GM04503 (cell line): ENCODE results near the gene SNRNP70.

ENCODE experiments used
- DNase-seq: peaks from one replicate; pipeline ENCODE4 v3.0.0-alpha.2; 2012; ENCODE audit warnings: low read depth

The SNRNP70 gene

GRCh38 chr19:49101160-49101559, 15.9 kb downstream of the SNRNP70 start:
- no peak for DNase-seq

- no peak for DNase-seq
Observed at GRCh38 chr19:49102303-49102702, 17.1 kb downstream of the SNRNP70 start.

GRCh38 chr19:49103331-49104085, 18.3 kb downstream of the SNRNP70 start:
- no peak for DNase-seq

DNA sequence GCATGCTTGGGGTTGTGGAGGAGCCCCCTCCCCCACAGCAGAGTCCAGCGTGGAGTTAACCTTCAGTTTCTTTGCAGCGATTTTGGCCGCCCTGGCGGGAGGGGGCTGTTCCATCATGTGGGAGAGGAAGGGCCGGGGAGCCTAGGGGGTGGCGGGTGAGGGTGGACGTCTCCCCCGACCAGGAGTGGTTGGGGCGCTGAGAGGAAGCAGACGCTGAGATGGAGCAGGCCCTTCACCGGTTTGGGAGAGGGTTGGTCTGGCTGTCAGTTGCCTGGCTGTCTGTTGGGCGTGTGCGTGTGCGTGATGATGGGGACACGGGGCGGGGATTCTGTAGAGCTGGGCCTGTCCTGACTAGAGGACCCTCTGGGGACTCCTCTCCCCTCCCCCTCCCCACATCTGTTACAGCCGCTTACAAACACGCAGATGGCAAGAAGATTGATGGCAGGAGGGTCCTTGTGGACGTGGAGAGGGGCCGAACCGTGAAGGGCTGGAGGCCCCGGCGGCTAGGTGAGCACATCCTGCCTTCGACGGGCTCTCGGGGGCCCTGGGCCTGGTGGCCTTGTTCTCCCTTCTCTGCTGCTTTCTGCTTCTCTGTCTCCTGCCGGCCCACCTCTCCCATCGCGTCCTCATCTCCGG, 19.1 kb downstream of the SNRNP70 start:
- DNase-seq, result no peak

DNA sequence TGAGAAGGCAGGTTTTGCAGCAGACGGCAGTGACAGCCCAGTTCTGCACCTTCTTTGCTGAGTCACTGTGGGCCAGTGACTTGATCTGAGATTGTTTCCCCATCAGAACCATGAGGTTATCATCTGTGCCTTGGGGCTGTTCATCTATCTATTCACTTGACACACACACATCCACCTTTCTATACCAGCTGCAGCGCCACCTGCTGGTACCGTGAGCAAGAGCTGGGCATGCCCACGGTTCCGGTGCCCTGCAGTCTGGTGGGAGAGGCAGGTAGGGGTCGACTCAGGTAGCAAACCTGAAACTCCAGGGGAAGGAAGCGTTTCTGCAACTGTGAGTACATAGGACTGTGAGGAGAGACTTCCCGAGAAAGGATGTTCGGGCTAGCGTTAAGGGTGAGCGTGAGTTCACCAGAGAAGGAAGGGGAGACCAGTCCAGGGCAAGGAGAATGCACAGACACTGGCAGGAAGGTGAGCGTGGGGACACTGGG, 21.4 kb downstream of the SNRNP70 start:
- no peak for DNase-seq

DNA sequence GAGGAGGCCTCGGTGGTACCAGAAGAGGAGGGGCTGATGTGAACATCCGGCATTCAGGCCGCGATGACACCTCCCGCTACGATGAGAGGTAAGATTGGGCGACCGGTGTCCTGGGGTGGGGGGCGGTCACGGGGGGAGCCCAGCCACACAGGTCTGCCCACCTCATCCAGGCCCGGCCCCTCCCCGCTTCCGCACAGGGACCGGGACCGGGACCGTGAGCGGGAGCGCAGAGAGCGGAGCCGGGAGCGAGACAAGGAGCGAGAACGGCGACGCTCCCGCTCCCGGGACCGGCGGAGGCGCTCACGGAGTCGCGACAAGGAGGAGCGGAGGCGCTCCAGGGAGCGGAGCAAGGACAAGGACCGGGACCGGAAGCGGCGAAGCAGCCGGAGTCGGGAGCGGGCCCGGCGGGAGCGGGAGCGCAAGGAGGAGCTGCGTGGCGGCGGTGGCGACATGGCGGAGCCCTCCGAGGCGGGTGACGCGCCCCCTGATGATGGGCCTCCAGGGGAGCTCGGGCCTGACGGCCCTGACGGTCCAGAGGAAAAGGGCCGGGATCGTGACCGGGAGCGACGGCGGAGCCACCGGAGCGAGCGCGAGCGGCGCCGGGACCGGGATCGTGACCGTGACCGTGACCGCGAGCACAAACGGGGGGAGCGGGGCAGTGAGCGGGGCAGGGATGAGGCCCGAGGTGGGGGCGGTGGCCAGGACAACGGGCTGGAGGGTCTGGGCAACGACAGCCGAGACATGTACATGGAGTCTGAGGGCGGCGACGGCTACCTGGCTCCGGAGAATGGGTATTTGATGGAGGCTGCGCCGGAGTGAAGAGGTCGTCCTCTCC, 22.6 kb downstream of the SNRNP70 start:
- no peak for DNase-seq

DNA sequence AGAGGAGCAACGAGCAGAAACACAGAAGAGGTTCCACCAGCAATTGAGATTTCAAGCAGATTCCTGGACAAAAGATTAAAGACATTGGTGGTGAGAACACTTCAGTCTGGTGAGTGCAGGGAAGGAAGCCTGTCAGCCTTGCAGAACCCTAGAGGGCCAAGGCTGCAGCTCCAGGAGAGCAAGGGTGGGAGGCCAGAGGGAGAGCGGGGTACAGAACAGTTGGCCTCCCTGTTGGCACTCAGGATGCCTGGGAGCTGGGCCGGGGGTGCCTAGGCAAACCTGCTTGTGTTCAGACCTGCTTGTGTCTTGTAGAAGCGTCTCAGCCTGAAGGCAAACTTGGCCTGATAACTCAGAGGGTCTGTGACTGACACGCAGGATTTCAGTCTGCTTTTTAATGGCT, 23.8 kb downstream of the SNRNP70 start:
- DNase-seq, result no peak

GRCh38 chr19:49109569-49110233, 24.4 kb downstream of the SNRNP70 start:
- DNase-seq, result no peak

GRCh38 chr19:49110567-49110966, 25.3 kb downstream of the SNRNP70 start:
- DNase-seq, result no peak

GRCh38 chr19:49111218-49111998, 26.2 kb downstream of the SNRNP70 start:
- no peak for DNase-seq

GRCh38 chr19:49113762-49114629, 28.7 kb downstream of the SNRNP70 start, which contains the start of gene LIN7B:
TSS of gene LIN7B (plus strand) at chr19:49114370. CDS start at chr19:49114405, 35 bp downstream.
- DNase-seq, result no peak

- DNase-seq, result no peak
Observed at GRCh38 chr19:49114630-49115363, 29.5 kb downstream of the SNRNP70 start.

- DNase-seq, result no peak
Observed at GRCh38 chr19:49116544-49116943, 31.3 kb downstream of the SNRNP70 start.

GRCh38 chr19:49117677-49118564, 32.7 kb downstream of the SNRNP70 start:
- DNase-seq, result no peak

DNA sequence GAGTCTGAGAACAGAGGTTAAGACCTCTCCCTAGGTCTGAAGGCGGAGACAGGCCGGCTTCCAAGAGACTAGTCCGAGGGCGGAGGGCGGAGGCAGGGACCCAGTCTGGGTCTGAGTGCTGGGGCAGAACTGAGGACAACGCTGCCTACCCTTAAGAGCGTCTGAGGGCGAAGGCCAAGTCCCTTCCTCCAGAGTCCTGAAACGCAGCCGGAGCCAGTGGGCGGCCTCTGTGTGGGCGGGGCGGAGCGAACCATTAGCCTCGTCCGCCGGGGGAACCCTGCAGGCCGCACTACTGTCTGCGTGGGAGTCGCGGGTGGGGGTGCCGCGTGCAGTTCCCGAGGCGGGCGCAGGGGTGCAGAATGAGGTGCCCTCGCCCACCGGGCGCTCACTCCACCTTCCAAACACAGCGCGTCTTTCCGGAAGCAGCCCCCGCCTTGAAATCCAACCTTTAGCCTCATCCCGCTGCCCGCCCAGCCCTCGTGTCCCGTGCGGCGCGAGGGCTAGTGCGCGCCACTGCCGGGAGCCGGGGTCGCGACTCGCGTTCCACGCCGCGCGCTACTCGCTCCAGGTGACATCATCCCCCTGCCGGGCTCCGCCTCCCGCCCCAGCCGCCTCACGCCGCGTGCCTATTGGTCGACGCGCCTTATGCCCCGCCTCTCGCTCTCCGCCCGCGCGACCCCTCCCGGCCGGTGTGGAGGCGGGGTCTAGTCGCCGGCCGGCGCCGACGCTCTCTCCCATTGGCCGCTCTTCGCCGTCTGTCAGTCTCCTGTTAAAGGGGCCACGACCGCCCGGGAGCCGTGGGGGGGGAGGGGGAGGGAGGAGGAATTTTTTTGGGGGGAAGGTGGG, 33.5 kb downstream of the SNRNP70 start, which contains the start of gene C19orf73:
TSS of gene C19orf73 (minus strand) at position 579 of the 846 bp plus-strand sequence. CDS start at position 458, 121 bp downstream.
- no peak for DNase-seq

DNA sequence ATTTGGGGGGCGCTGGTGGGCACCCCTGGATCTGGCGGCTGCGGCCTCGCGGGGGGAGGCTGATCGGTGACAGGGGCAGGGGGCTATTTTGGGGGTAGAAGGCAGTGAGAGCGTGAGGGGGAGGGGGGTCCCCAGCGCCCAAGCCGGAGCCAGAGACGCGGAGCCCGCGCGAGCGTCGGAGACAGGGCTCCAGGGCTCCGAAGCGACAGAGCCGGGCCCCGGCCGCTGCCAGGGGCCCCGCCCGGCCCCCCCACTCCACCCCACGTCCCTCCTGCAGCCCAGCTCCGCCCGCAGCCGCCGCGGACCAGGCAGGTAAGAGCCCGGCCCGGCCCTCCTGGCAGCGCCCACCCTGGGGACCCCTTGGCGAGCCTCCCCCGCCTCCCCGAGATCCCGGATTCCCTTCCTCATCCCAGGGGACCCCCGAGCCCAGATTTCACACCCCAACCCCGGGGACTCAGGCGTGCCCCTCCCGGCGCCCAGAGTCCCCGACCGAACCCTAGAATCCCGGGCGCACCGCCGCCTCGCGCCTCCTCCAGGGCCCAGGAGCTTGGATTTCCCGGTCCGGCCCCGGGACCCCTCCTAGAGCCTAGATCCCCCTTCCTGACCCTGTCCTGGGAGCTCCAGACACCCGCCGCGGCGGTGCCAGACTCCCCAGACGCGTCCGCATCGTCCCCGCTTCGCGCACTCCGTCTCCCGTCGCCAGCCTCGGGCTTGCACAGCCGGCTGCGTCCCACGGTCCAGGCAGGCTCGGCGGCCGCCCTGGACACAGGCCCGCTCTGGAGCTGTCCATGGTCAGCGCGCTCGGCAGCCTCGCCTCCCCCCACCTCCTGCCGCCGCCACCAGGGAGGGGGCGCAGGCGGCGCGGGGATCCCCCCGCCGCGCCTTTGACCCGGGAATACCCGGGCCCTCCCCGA, 34.4 kb downstream of the SNRNP70 start, which contains the start of gene PPFIA3:
TSS of gene PPFIA3 (plus strand) at position 134 of the 914 bp plus-strand sequence. CDS start 8,330 bp downstream, outside the sequence.
- no peak for DNase-seq
